ENCODE measurements around the gene GTF2IRD1. TPM values are rescaled to one million over a fixed set of nuclear protein-coding genes. Genes with fewer than 3 reads are reported as not detected.

GTF2IRD1 gene
- total RNA-seq, 4 donors from 2014 or later: 42.9 to 109 (median 77.0) TPM

GRCh38 chr7:74470504-74470903 lies 16.8 kb downstream of the GTF2IRD1 start:
- peaks cover 31 to 51% of the 10 kb centered on the region in 2 donors for H3K4me1 ChIP-seq
- no peak for ATAC-seq
- TF ChIP-seq POLR2A (IDR thresholded peaks at IDR 0.05) (no peak), CTCF (IDR thresholded peaks at IDR 0.05 in 4 of 5, conservative IDR thresholded peaks at IDR 0.05 in 1 of 5) (no peak)
- in situ Hi-C loops (cut with MboI; ENCODE audit: low sequenced_read_pairs in 4 of 4) (no loop called here), intact Hi-C loops (cut with DNase I; ENCODE audit: low total_unique reads) (no loop called here)
- H3K27ac ChIP-seq: peak overlapping the region; percentile 93 to 100 (median 100)
- no peak for DNase-seq
- H3K27me3 ChIP-seq: no peaks in the 10 kb centered on the region
- no peak overlapping the region for H3K4me3 ChIP-seq
- H3K9me3 ChIP-seq: no peaks in the 10 kb centered on the region
- H3K36me3 ChIP-seq: no peaks in the 10 kb centered on the region

- Histone ChIP-seq H3K27ac (peak overlapping the region; percentile 93 to 100 (median 100)), H3K36me3 (no peaks in the 10 kb centered on the region), H3K4me3 (no peak overlapping the region), H3K27me3 (no peaks in the 10 kb centered on the region), H3K4me1 (peaks cover 36 to 54% of the 10 kb centered on the region in 2 donors), H3K9me3 (no peaks in the 10 kb centered on the region)
- in situ Hi-C loops (cut with MboI; ENCODE audit: low sequenced_read_pairs in 4 of 4) (no loop called here), intact Hi-C loops (cut with DNase I; ENCODE audit: low total_unique reads) (no loop called here)
- peak in 1 of 2 donors; percentile 21 for ATAC-seq
- peak in 1 of 2 donors; percentile 69 for DNase-seq
- no peak for TF ChIP-seq CTCF (IDR thresholded peaks at IDR 0.05 in 4 of 5, conservative IDR thresholded peaks at IDR 0.05 in 1 of 5)
- no peak for TF ChIP-seq POLR2A (IDR thresholded peaks at IDR 0.05)
Measured at GRCh38 chr7:74473116-74473515, 19.4 kb downstream of the GTF2IRD1 start.

GRCh38 chr7:74474271-74474865 lies 20.7 kb downstream of the GTF2IRD1 start:
- DNase-seq: no peak
- ATAC-seq: no peak
- Histone ChIP-seq H3K27ac (peak overlapping the region; percentile 93 to 100 (median 100)), H3K9me3 (no peaks in the 10 kb centered on the region), H3K4me3 (no peak overlapping the region), H3K36me3 (no peaks in the 10 kb centered on the region), H3K27me3 (no peaks in the 10 kb centered on the region), H3K4me1 (peaks cover 44 to 61% of the 10 kb centered on the region in 2 donors)
- in situ Hi-C loops (cut with MboI; ENCODE audit: low sequenced_read_pairs in 4 of 4) (no loop called here), intact Hi-C loops (cut with DNase I; ENCODE audit: low total_unique reads) (no loop called here)
- TF ChIP-seq CTCF (IDR thresholded peaks at IDR 0.05 in 4 of 5, conservative IDR thresholded peaks at IDR 0.05 in 1 of 5): no peak
- no peak for TF ChIP-seq POLR2A (IDR thresholded peaks at IDR 0.05)

GRCh38 chr7:74475243-74475986 lies 21.7 kb downstream of the GTF2IRD1 start:
- DNase-seq: no peak
- in situ Hi-C loops (cut with MboI; ENCODE audit: low sequenced_read_pairs in 4 of 4): no loop called here
- Histone ChIP-seq H3K27ac (peak overlapping the region; percentile 93 to 100 (median 100)), H3K4me1 (peaks cover 54 to 70% of the 10 kb centered on the region in 2 donors), H3K36me3 (no peaks in the 10 kb centered on the region), H3K27me3 (no peaks in the 10 kb centered on the region), H3K9me3 (no peaks in the 10 kb centered on the region), H3K4me3 (no peak overlapping the region)
- intact Hi-C loops (cut with DNase I; ENCODE audit: low total_unique reads): no loop called here
- ATAC-seq: no peak
- TF ChIP-seq POLR2A (IDR thresholded peaks at IDR 0.05) (no peak), CTCF (IDR thresholded peaks at IDR 0.05 in 4 of 5, conservative IDR thresholded peaks at IDR 0.05 in 1 of 5) (no peak)

Data from gastrocnemius medialis (tissue), 4 donors.